ENCODE results near the gene SLAMF1. TPM values are rescaled to one million over a fixed set of nuclear protein-coding genes. Genes with fewer than 3 reads are reported as not detected.

The SLAMF1 gene
- total and polyA plus RNA-seq, 9 of the 15 experiments (the other 6 are each of a cell fraction or from before 2014, with no cell fraction given), result 0.04 to 0.17 (median 0.11) TPM; not detected in 4

GRCh38 chr1:160681066-160681890 lies 34.4 kb upstream of the SLAMF1 start (continued):
- TF ChIP-seq AFF4 (CRISPR knock-in tag; IDR thresholded peaks at IDR 0.05) (no peak), STAG1 (CRISPR knock-in tag; IDR thresholded peaks at IDR 0.05; ENCODE audit: borderline replicate concordance) (peak; percentile 79), ZNF124 (CRISPR knock-in tag; IDR thresholded peaks at IDR 0.05) (no peak), SRSF9 (IDR thresholded peaks at IDR 0.05; ENCODE audit: borderline replicate concordance, low read depth, low read length) (no peak), MAZ (CRISPR knock-in tag; conservative IDR thresholded peaks at IDR 0.05 in 1 of 2, IDR thresholded peaks at IDR 0.05 in 1 of 2) (peak in 1 of 2 experiments; percentile 49; a peak in 1 of 4 replicates), RNF219 (CRISPR knock-in tag; IDR thresholded peaks at IDR 0.05) (no peak), ZBTB43 (CRISPR knock-in tag; IDR thresholded peaks at IDR 0.05) (no peak), PRPF4 (IDR thresholded peaks at IDR 0.05; ENCODE audit: insufficient read depth, low read depth, low read length, poor library complexity, severe bottlenecking) (no peak), ETS2 (tag; IDR thresholded peaks at IDR 0.05; ENCODE audit: borderline replicate concordance, poor library complexity, severe bottlenecking) (no peak), NR2C2 (CRISPR knock-in tag; IDR thresholded peaks at IDR 0.05) (peak; percentile 20; the same call in 1 of the 2 replicates), NR2C2 (tag; IDR thresholded peaks at IDR 0.05) (no peak), ZNF23 (CRISPR knock-in tag; IDR thresholded peaks at IDR 0.05) (no peak), ZNF584 (CRISPR knock-in tag; IDR thresholded peaks at IDR 0.05; ENCODE audit: low read depth) (no peak), RBBP5 (IDR thresholded peaks at IDR 0.05; ENCODE audit: borderline replicate concordance, insufficient read depth, low read length, poor library complexity, severe bottlenecking) (no peak), BRF2 (IDR thresholded peaks at IDR 0.05; ENCODE audit: borderline replicate concordance, insufficient read depth, insufficient read length) (no peak), MCM2 (IDR thresholded peaks at IDR 0.05; ENCODE audit: low read depth) (no peak)
